Neuronal stem cell (in vitro differentiated cells): Measurements from ENCODE around the gene WRAP73.

Source experiments
- DNase-seq: peaks from one replicate; pipeline ENCODE4 v3.0.0-alpha.2; 2013; ENCODE audit warnings: low spot score
- H2AFZ ChIP-seq: one replicate; pipeline ENCODE4 v1.6.1; 2013; ENCODE audit warnings: mild to moderate bottlenecking, low read length, inconsistent platforms
- H2AK5ac ChIP-seq: 2 replicates; pipeline ENCODE4 v1.6.1; 2013; ENCODE audit warnings: low read depth, mild to moderate bottlenecking, inconsistent platforms, low read length, moderate library complexity, mixed read lengths
- H2BK120ac ChIP-seq: 2 replicates; pipeline ENCODE4 v1.6.1; 2013; ENCODE audit warnings: low read depth, mild to moderate bottlenecking, inconsistent platforms, low read length, moderate library complexity, mixed read lengths
- H2BK12ac ChIP-seq: one replicate; pipeline ENCODE4 v1.6.1; 2013; ENCODE audit warnings: low read length, inconsistent platforms
- H2BK15ac ChIP-seq: 2 replicates; pipeline ENCODE4 v1.6.1; 2013; ENCODE audit warnings: mild to moderate bottlenecking, low read length, inconsistent platforms, mixed read lengths
- H2BK5ac ChIP-seq: one replicate; pipeline ENCODE4 v1.6.1; 2013; ENCODE audit warnings: inconsistent platforms, mild to moderate bottlenecking, low read length, moderate library complexity
- H3K14ac ChIP-seq: one replicate; pipeline ENCODE4 v1.6.1; 2013; ENCODE audit warnings: low read length, inconsistent platforms
- H3K18ac ChIP-seq: 2 replicates; pipeline ENCODE4 v1.6.1; 2013; ENCODE audit warnings: low read length, inconsistent platforms
- H3K23ac ChIP-seq: 2 replicates; pipeline ENCODE4 v1.6.1; 2013; ENCODE audit warnings: low read depth, mild to moderate bottlenecking, mixed read lengths, low read length, inconsistent platforms; ENCODE audit not compliant: poor library complexity
- H3K27ac ChIP-seq: replicated peaks from 3 replicates; pipeline ENCODE4 v1.5.1; 2013; ENCODE audit warnings: low read length, inconsistent platforms
- H3K27me3 ChIP-seq, 3 experiments: 2 replicates each; pipeline ENCODE4 v1.6.1; 2013; ENCODE audit warnings: low read length in 3 of 3, mild to moderate bottlenecking in 2 of 3, inconsistent platforms in 1 of 3, low read depth in 1 of 3, mixed read lengths in 1 of 3, moderate library complexity in 1 of 3; ENCODE audit not compliant: control insufficient read depth in 3 of 3, insufficient read depth in 3 of 3
- H3K36me3 ChIP-seq, 2 donors: replicated peaks in 1 of 2; 2 replicates each; pipeline ENCODE4 v1.6.1; 2013; ENCODE audit warnings: low read length in 2 of 2; ENCODE audit not compliant: control insufficient read depth in 2 of 2, insufficient read depth in 2 of 2
- H3K4ac ChIP-seq: 2 replicates; pipeline ENCODE4 v1.6.1; 2013; ENCODE audit warnings: inconsistent platforms, mild to moderate bottlenecking, low read length, moderate library complexity
- H3K4me1 ChIP-seq, 2 donors: 1 replicate in 1 of 2; 2 replicates in 1 of 2; pipeline ENCODE4 v1.6.1; 2013; ENCODE audit warnings: low read length in 2 of 2, low read depth in 1 of 2; ENCODE audit not compliant: control insufficient read depth in 2 of 2, insufficient read depth in 1 of 2
- H3K4me2 ChIP-seq: one replicate; pipeline ENCODE4 v1.6.1; 2013; ENCODE audit warnings: mild to moderate bottlenecking, low read length, inconsistent platforms; ENCODE audit not compliant: insufficient read depth, poor library complexity, severe bottlenecking
- H3K4me3 ChIP-seq, 2 donors: 2 replicates each; pipeline ENCODE4 v1.5.1; 2013; ENCODE audit warnings: low read length in 2 of 2, mild to moderate bottlenecking in 2 of 2, inconsistent platforms in 1 of 2, moderate library complexity in 1 of 2
- H3K79me1 ChIP-seq: one replicate; pipeline ENCODE4 v1.6.1; 2013; ENCODE audit warnings: low read depth, mild to moderate bottlenecking, inconsistent platforms, low read length, moderate library complexity
- H3K9ac ChIP-seq: one replicate; pipeline ENCODE4 v1.6.1; 2013; ENCODE audit warnings: mild to moderate bottlenecking, low read depth, low read length, inconsistent platforms; ENCODE audit not compliant: poor library complexity
- H3K9me3 ChIP-seq, 2 donors: replicated peaks in 1 of 2; 2 replicates each; pipeline versions ENCODE3 to v1.6.1; 2013; ENCODE audit warnings: low read length in 2 of 2, mild to moderate bottlenecking in 2 of 2, inconsistent platforms in 1 of 2, low read depth in 1 of 2, mixed read lengths in 1 of 2, moderate library complexity in 1 of 2; ENCODE audit not compliant: control insufficient read depth in 2 of 2, insufficient read depth in 1 of 2
- H4K8ac ChIP-seq: one replicate; pipeline ENCODE4 v1.6.1; 2013; ENCODE audit warnings: low read depth, mild to moderate bottlenecking, inconsistent platforms, low read length, moderate library complexity
- H4K91ac ChIP-seq: one replicate; pipeline ENCODE4 v1.6.1; 2013; ENCODE audit warnings: low read length, low read depth, mild to moderate bottlenecking, inconsistent platforms; ENCODE audit not compliant: poor library complexity
- WGBS, 2 donors: extraction: QIAGEN DNeasy Blood & Tissue Kit; methylation state at CpG; one replicate each; pipeline ENCODE4 v1.1.7; 2013; ENCODE audit warnings: missing lambda C conversion rate in 2 of 2, mixed read lengths in 1 of 2; ENCODE audit not compliant: insufficient read length in 2 of 2, insufficient replicate concordance in 1 of 2; ENCODE audit errors: extremely low coverage in 2 of 2; 5-methylcytosine and 5-hydroxymethylcytosine counted together

WRAP73 gene

DNA sequence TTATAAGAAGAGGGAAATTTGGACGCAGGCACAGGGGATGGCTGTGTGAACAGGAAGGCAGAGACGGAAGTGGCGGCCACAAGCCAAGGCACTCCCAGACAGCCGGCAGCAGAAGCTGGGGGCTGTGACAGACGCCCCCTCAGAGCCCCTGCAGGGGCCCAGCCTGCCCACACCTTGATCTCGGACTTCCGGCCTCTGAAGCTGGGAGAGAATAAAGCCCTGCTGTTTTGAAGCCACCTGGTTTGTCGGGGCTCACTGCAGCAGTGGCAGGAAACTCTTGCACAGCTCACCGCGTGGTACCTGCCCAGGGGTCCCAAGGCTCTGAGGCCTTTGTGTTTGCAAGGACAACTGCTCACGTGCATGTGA lies 52.3 kb downstream of the WRAP73 start:
- Histone ChIP-seq H2BK120ac (peak overlapping the region; percentile 94), H2BK12ac (no peak overlapping the region), H3K36me3 (peaks cover 4 to 6% of the 10 kb centered on the region in 2 donors), H3K4me3 (no peak overlapping the region), H3K4me1 (peaks cover 33% of the 10 kb centered on the region in 2 donors), H3K4me2 (no peak overlapping the region), H2AFZ (peak overlapping the region; percentile 88), H3K18ac (peak overlapping the region; percentile 97), H2BK15ac (peak overlapping the region; percentile 99), H3K4ac (no peak overlapping the region), H3K14ac (peak overlapping the region; percentile 94), H3K27me3 (no peaks in the 10 kb centered on the region), H3K9ac (peak overlapping the region; percentile 81), H3K27ac (no peak overlapping the region), H3K9me3 (no peaks in the 10 kb centered on the region), H4K8ac (no peak overlapping the region), H2AK5ac (peak overlapping the region; percentile 99), H3K79me1 (peaks cover 13% of the 10 kb centered on the region), H3K23ac (no peak overlapping the region), H4K91ac (peak overlapping the region; percentile 30), H2BK5ac (peak overlapping the region; percentile 90)
- no peak for DNase-seq
- no CpG with 5 or more reads among the region's 11 CpGs for WGBS, 2 donors

DNA sequence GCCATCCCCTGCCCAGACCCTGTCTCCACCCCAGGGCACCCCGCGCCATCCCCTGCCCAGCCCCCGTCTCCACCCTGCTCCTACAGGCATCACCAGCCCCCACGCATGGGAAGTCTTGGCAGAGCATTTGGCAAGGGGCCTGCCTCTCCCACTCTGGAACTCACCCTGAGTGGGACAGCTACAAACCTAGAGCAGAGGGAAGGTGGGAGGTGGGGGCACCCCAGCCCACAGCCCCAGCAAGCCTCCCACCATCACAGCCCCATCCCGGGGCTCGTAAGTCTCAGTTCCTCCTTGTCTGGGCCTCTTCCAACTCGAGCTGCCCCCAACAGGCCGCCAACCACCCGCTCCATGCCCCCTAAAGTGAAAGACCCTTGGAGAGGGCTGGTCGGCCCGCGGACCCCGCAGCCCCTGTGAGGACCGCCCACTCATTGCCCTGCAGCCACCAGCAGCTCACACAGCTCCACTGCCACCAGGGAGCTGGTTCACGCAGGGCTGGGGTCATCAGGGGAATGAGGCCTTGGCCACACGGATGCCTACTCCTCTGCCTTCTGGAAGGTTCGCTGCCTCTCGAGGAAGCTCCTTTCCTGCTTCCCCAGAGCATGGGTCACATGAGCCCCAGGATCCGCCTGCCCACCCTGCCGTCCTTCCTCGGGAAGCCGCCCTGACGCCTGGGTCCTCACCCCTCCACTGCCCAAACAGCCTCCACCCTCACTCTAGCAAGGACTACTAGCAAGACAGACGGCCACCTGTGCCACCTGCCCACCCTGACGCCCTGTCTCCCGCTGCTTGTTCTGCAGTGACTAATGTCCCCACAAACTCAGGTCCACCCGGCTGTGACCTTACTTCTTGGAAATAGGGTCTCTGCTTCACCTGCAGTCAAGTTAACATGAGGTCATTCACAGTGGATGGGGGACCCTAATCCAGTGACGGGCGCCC lies 53.0 kb downstream of the WRAP73 start:
- H3K18ac ChIP-seq = peak overlapping the region; percentile 97
- peak overlapping the region; percentile 94 for H3K14ac ChIP-seq
- peaks cover 10% of the 10 kb centered on the region for H3K79me1 ChIP-seq
- H3K9me3 ChIP-seq = no peaks in the 10 kb centered on the region
- H4K8ac ChIP-seq = no peak overlapping the region
- WGBS, 2 donors = no CpG with 5 or more reads among the region's 29 CpGs
- no peaks in the 10 kb centered on the region for H3K27me3 ChIP-seq
- peak overlapping the region; percentile 99 for H2BK15ac ChIP-seq
- DNase-seq = no peak
- H3K9ac ChIP-seq = peak overlapping the region; percentile 44
- H2AK5ac ChIP-seq = peak overlapping the region; percentile 99
- H3K4ac ChIP-seq = no peak overlapping the region
- H3K4me1 ChIP-seq = peaks cover 33% of the 10 kb centered on the region in 2 donors
- H2AFZ ChIP-seq = no peak overlapping the region
- H3K4me2 ChIP-seq = no peak overlapping the region
- no peak overlapping the region for H4K91ac ChIP-seq
- H2BK12ac ChIP-seq = peak overlapping the region; percentile 97
- H2BK5ac ChIP-seq = peak overlapping the region; percentile 90
- peak overlapping the region; percentile 35 for H3K23ac ChIP-seq
- H3K4me3 ChIP-seq = no peak overlapping the region
- peak overlapping the region; percentile 95 for H2BK120ac ChIP-seq
- H3K36me3 ChIP-seq = peaks cover 4 to 6% of the 10 kb centered on the region in 2 donors
- H3K27ac ChIP-seq = no peak overlapping the region

DNA sequence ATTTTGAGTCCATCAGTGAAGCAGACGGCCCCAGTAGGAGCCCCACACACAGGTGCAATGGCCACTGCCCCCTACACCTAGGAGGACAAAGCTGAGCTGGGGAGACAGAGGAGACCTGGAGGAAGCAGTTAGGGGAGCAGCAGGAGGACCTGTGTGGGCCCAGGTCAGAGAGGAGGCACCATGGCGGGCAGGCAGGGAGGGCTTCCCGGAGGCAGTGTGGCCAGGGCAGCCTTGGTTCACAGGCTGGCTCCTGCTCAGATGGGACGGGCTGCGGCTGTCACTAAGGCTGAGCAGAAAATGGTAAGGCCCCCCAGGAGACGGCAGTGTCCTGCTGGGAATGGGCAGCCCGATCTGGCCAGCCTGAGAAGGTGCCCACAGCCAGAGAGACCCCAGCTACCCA lies 54.0 kb downstream of the WRAP73 start:
- Histone ChIP-seq H2AFZ (no peak overlapping the region), H3K14ac (no peak overlapping the region), H3K4me3 (no peak overlapping the region), H3K79me1 (peaks cover 11% of the 10 kb centered on the region), H3K27me3 (no peaks in the 10 kb centered on the region), H4K91ac (no peak overlapping the region), H3K27ac (no peak overlapping the region), H3K9ac (no peak overlapping the region), H2AK5ac (peak overlapping the region; percentile 63), H3K18ac (peak overlapping the region; percentile 38), H2BK5ac (no peak overlapping the region), H2BK15ac (no peak overlapping the region), H3K36me3 (peaks cover 4 to 6% of the 10 kb centered on the region in 2 donors), H2BK120ac (no peak overlapping the region), H3K4me1 (peaks cover 33 to 36% of the 10 kb centered on the region in 2 donors), H2BK12ac (peak overlapping the region; percentile 73), H3K9me3 (no peaks in the 10 kb centered on the region), H3K4me2 (no peak overlapping the region), H3K23ac (peak overlapping the region; percentile 55), H3K4ac (peak overlapping the region; percentile 76), H4K8ac (no peak overlapping the region)
- no peak for DNase-seq
- WGBS, 2 donors = no CpG with 5 or more reads among the region's 7 CpGs

DNA sequence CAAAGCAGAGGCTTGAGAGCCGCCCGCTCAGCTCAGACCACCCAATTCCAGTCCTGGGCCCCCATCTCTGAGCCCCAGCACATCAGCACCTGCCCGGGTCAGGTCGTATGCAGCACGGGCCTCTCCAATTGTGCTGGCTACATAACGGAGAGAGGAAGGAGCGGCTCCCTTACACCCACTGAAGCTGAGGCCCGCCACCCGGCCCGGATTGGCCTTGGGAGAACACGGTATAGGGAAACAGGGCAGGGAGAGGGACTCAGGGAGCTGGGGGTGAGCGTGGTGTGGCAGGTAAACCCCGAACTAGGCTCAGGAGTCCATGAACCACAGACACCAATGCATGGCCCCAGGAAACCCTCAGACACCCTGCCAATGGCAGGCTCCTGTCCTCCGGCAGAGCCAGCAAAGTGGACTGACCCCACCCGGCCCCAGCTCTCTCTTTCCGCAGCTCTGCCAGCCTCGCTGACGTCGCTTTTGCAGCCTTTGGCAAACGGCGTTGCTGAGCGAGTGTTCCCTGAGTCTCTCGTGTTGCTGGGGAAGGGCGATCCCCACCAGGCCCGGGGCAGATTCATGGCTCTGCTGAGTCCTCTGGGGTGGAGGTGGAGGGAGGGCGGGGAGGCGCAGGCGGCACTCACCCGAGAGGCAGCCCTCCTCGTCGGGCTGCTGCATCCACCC lies 55.1 kb downstream of the WRAP73 start:
- H2BK120ac ChIP-seq = no peak overlapping the region
- H3K79me1 ChIP-seq = peaks cover 12% of the 10 kb centered on the region
- no peaks in the 10 kb centered on the region for H3K9me3 ChIP-seq
- DNase-seq = no peak
- no peaks in the 10 kb centered on the region for H3K27me3 ChIP-seq
- H3K4me2 ChIP-seq = no peak overlapping the region
- H2BK15ac ChIP-seq = peak overlapping the region; percentile 78
- WGBS, 2 donors = no CpG with 5 or more reads among the region's 31 CpGs
- H3K18ac ChIP-seq = peak overlapping the region; percentile 19
- no peak overlapping the region for H3K9ac ChIP-seq
- no peak overlapping the region for H2BK12ac ChIP-seq
- no peak overlapping the region for H3K27ac ChIP-seq
- no peak overlapping the region for H3K4me3 ChIP-seq
- H3K4ac ChIP-seq = no peak overlapping the region
- H3K4me1 ChIP-seq = peaks cover 39 to 47% of the 10 kb centered on the region in 2 donors
- no peak overlapping the region for H4K91ac ChIP-seq
- peak overlapping the region; percentile 17 for H3K23ac ChIP-seq
- peak overlapping the region; percentile 56 for H3K14ac ChIP-seq
- H2AFZ ChIP-seq = no peak overlapping the region
- H3K36me3 ChIP-seq = peaks cover 0 to 7% of the 10 kb centered on the region in 2 donors
- no peak overlapping the region for H4K8ac ChIP-seq
- no peak overlapping the region for H2BK5ac ChIP-seq
- H2AK5ac ChIP-seq = peak overlapping the region; percentile 75
